ENCODE results near the gene C8A. TPM values are rescaled to one million over a fixed set of nuclear protein-coding genes. Genes with fewer than 3 reads are reported as not detected.

C8A gene
- total and polyA plus RNA-seq, 3 donors from 2014 or later, result not detected

DNA sequence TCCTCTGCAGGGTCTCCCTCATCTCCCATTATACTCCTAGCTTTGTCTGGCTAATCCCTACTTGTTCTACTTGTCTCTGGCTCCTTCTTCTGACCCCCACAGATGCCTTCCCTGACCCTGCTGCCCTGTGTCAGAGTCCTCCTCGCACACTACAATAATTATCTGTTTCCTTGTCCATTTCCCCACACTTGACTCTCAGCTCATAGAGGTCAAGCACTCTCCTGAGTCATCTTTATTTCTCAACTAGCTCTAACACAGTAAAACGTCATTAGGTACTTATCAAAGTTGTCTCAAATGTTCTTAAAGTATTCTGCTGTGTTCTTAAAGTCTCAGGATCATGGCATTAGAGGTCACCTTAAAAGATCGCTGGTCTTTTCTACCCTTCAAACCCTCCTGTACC, 47.1 kb downstream of the C8A start:
- DNase-seq, result no peak
- 66 to 75% methylated on average over 3 of the region's 3 CpGs for WGBS, 2 donors
- Histone ChIP-seq H3K4me1 (no peaks in the 10 kb centered on the region), H3K27me3 (no peaks in the 10 kb centered on the region), H3K36me3 (ENCODE audit: low read depth, missing control alignments) (no peaks in the 10 kb centered on the region), H3K27ac (no peak overlapping the region), H3K9me3 (no peaks in the 10 kb centered on the region), H3K4me3 (no peak overlapping the region)
- no peak for TF ChIP-seq POLR2A (IDR thresholded peaks at IDR 0.05)
- TF ChIP-seq, protein P1, sequence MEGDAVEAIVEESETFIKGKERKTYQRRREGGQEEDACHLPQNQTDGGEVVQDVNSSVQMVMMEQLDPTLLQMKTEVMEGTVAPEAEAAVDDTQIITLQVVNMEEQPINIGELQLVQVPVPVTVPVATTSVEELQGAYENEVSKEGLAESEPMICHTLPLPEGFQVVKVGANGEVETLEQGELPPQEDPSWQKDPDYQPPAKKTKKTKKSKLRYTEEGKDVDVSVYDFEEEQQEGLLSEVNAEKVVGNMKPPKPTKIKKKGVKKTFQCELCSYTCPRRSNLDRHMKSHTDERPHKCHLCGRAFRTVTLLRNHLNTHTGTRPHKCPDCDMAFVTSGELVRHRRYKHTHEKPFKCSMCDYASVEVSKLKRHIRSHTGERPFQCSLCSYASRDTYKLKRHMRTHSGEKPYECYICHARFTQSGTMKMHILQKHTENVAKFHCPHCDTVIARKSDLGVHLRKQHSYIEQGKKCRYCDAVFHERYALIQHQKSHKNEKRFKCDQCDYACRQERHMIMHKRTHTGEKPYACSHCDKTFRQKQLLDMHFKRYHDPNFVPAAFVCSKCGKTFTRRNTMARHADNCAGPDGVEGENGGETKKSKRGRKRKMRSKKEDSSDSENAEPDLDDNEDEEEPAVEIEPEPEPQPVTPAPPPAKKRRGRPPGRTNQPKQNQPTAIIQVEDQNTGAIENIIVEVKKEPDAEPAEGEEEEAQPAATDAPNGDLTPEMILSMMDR (IDR thresholded peaks at IDR 0.05), result no peak
- intact Hi-C loops (cut with DNase I; ENCODE audit: low total_unique reads), result no loop called here

- TF ChIP-seq, protein P1 (IDR thresholded peaks at IDR 0.05), result no peak
- no peak for TF ChIP-seq POLR2A (IDR thresholded peaks at IDR 0.05)
- DNase-seq, result no peak
- intact Hi-C loops (cut with DNase I; ENCODE audit: low total_unique reads), result no loop called here
- Histone ChIP-seq H3K9me3 (no peaks in the 10 kb centered on the region), H3K27me3 (no peaks in the 10 kb centered on the region), H3K4me1 (no peaks in the 10 kb centered on the region), H3K36me3 (ENCODE audit: low read depth, missing control alignments) (no peaks in the 10 kb centered on the region), H3K4me3 (no peak overlapping the region), H3K27ac (no peak overlapping the region)
- 94 to 100% methylated on average over 1 of the region's 1 CpG for WGBS, 2 donors
Measured at GRCh38 chr1:56903778-56904177, 49.2 kb downstream of the C8A start.

DNA sequence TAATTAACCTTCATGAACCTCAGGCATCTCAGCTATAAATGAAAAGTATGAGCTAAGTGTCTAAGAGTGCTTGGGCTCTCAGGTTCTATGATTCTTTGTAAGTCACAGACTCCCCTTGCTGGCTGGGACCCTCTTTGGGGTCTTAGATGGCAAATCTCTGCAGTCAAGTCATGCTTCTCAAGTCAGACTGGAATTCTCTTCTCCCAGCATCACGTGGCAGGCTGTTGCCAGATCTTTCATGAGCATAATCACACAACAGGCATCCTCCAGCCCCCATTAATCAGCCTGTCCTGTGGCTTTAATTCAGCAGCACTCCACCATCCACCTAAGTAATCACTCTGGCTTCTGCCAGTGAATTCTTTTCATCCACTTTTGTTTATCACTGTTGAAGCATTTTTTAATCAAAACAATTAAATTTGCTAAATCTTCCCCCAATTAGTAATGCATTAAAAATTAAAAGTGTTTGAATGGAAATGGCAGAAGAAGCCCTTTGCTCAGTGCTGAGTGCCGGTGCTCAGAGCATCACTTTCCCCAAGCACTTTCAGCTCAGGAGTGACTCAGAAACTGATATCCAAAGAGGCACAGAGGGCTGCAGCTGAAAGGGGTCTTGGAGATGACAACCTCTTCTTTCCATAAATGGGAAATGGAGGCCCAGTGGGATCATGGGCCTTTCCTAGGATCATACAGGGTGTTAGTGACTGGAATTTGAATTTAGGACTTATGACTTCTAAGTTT, 50.2 kb downstream of the C8A start:
- no peak for DNase-seq
- Histone ChIP-seq H3K27me3 (no peaks in the 10 kb centered on the region), H3K4me1 (no peaks in the 10 kb centered on the region), H3K27ac (no peak overlapping the region), H3K4me3 (no peak overlapping the region), H3K36me3 (ENCODE audit: low read depth, missing control alignments) (no peaks in the 10 kb centered on the region), H3K9me3 (no peaks in the 10 kb centered on the region)
- intact Hi-C loops (cut with DNase I; ENCODE audit: low total_unique reads), result no loop called here
- TF ChIP-seq, protein P1 (IDR thresholded peaks at IDR 0.05), result no peak
- TF ChIP-seq POLR2A (IDR thresholded peaks at IDR 0.05), result no peak
- 68 to 73% methylated on average over 2 of the region's 2 CpGs for WGBS, 2 donors

- WGBS, 2 donors, result 89 to 93% methylated on average over 3 of the region's 3 CpGs
- Histone ChIP-seq H3K36me3 (ENCODE audit: low read depth, missing control alignments) (no peaks in the 10 kb centered on the region), H3K4me1 (no peaks in the 10 kb centered on the region), H3K27me3 (no peaks in the 10 kb centered on the region), H3K27ac (no peak overlapping the region), H3K4me3 (no peak overlapping the region), H3K9me3 (no peaks in the 10 kb centered on the region)
- intact Hi-C loops (cut with DNase I; ENCODE audit: low total_unique reads), result no loop called here
- no peak for DNase-seq
- TF ChIP-seq, protein P1 (IDR thresholded peaks at IDR 0.05), result no peak
- no peak for TF ChIP-seq POLR2A (IDR thresholded peaks at IDR 0.05)
Measured at GRCh38 chr1:56905667-56906066, 51.1 kb downstream of the C8A start.
